BLaER1 treated with 17β-estradiol and CSF1 and Interleukin-3, amounts not matched to agents 10 nM and 100 nM (cell line): ENCODE results near the gene SP110.
A peak's percentile ranks its signal among the peaks of the same experiment; 100 is the strongest.
"Not testable (repeated sequence)": the region's sequence is repeated elsewhere in the genome, so short reads cannot be mapped to it uniquely, and the experiment has no call there.

ENCODE experiments used
- H3K27ac ChIP-seq, 11 experiments: shearing (Covaris generic); formaldehyde crosslinking; 2 replicates each; pipeline ENCODE4 v1.8.1; 2022
- H3K27me3 ChIP-seq, 11 experiments: shearing (Covaris generic); formaldehyde crosslinking; 2 replicates each; pipeline ENCODE4 v1.8.1; 2022
- H3K36me3 ChIP-seq, 11 experiments: shearing (Covaris generic); formaldehyde crosslinking; 2 replicates each; pipeline ENCODE4 v1.8.1; 2022
- H3K4me1 ChIP-seq, 10 experiments: shearing (Covaris generic); formaldehyde crosslinking; 2 replicates each; pipeline ENCODE4 v1.8.1; 2022
- H3K4me2 ChIP-seq, 11 experiments: shearing (Covaris generic); formaldehyde crosslinking; 2 replicates each; pipeline ENCODE4 v1.8.1; 2022
- H3K4me3 ChIP-seq, 10 experiments: shearing (Covaris generic); formaldehyde crosslinking; 2 replicates each; pipeline ENCODE4 v1.8.1; 2022
- H3K9ac ChIP-seq, 11 experiments: shearing (Covaris generic); formaldehyde crosslinking; 2 replicates each; pipeline ENCODE4 v1.8.1; 2022
- H3K9me3 ChIP-seq, 11 experiments: shearing (Covaris generic); formaldehyde crosslinking; replicated peaks in 1 of 11; 2 replicates each; pipeline ENCODE4 v1.8.1; 2022
- H4K20me1 ChIP-seq, 11 experiments: shearing (Covaris generic); formaldehyde crosslinking; 2 replicates each; pipeline ENCODE4 v1.8.1; 2022
- Cebpa-rat ChIP-seq, 11 experiments: shearing (Covaris generic); IDR thresholded peaks; 2 replicates each; pipeline ENCODE4 v1.8.1; 2022

The SP110 gene

DNA sequence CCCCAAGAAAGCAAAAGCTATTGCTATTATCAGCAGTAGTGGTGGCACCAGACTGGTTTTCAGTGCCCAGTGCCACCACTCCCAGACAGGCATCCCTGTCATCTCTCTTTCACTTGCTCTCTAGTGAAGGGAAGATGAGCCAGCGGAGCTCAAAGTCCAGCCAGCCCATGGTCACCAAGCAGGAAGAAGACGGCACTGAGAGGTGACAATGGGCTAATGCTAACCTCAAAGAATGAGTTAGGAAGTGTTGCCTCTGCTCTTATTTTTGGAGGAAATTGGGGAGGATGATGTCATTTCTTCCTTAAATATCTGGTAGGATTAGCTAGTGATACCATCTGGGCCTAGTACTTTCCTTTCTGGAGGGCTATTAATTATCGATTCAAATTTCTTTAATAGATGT lies 7.4 kb upstream of the SP110 start:
- H3K9me3 ChIP-seq, result peaks cover 22 to 28% (median 25%) of the 10 kb centered on the region in 11 experiments
- H3K4me2 ChIP-seq, result no peak overlapping the region
- H3K27me3 ChIP-seq, result no peaks in the 10 kb centered on the region
- H3K27ac ChIP-seq, result no peak overlapping the region
- H3K4me3 ChIP-seq, result no peak overlapping the region
- TF ChIP-seq Cebpa-rat (IDR thresholded peaks at IDR 0.05), result no peak
- H3K9ac ChIP-seq, result no peak overlapping the region
- H4K20me1 ChIP-seq, result no peaks in the 10 kb centered on the region
- H3K4me1 ChIP-seq, result peaks cover 0 to 44% (median 3%) of the 10 kb centered on the region in 10 experiments; a peak in 11 of 20 replicates
- no peaks in the 10 kb centered on the region; a peak in 1 of 22 replicates for H3K36me3 ChIP-seq

DNA sequence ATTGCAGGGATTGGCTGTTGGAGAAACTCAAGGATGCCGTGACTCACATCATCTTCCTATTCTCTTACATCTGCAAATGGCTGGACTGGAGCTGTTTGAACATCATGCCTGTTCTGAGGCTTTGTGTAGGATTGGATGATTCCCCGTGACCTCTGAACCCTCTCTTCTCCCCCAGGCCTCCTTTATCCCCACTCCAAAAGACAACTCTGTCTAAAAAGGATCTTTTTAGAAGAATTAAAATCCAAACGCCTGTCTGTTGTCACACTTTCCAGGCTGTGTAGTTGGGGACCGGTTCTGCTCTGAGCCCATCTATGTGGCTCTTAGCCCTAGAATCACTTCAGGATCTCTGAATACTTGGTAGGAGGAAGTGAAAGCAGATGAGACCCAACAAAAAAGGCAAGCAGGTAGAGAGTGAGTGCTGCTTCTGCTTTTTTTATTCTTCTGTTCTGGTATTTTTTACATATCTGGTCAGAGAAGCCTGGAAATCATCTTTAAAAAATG lies 6.3 kb upstream of the SP110 start:
- Histone ChIP-seq H3K27ac (no peak overlapping the region), H3K27me3 (no peaks in the 10 kb centered on the region), H3K4me2 (peak overlapping the region in 2 of 11 experiments; percentile 14 to 16; a peak in 2 of 22 replicates), H3K4me3 (no peak overlapping the region), H3K9ac (no peak overlapping the region), H3K36me3 (no peaks in the 10 kb centered on the region; a peak in 1 of 22 replicates), H3K9me3 (peaks cover 11 to 18% (median 14%) of the 10 kb centered on the region in 11 experiments), H3K4me1 (peaks cover 0 to 44% (median 11%) of the 10 kb centered on the region in 10 experiments; a peak in 13 of 20 replicates), H4K20me1 (no peaks in the 10 kb centered on the region)
- no peak for TF ChIP-seq Cebpa-rat (IDR thresholded peaks at IDR 0.05)

GRCh38 chr2:230225486-230225885 lies 5.7 kb upstream of the SP110 start, which contains the start of gene SP140:
Gene SP140 (plus strand): TSS chr2:230225736. CDS start chr2:230225845, 109 bp downstream.
- no peaks in the 10 kb centered on the region for H3K27me3 ChIP-seq
- peak within 1 kb of the TSS in 5 of 11 experiments; percentile 4 to 43 (median 14); a peak in 4 of 22 replicates for H3K4me2 ChIP-seq
- no peak within 1 kb of the TSS for H3K9ac ChIP-seq
- no peaks in the 10 kb centered on the region for H4K20me1 ChIP-seq
- TF ChIP-seq Cebpa-rat (IDR thresholded peaks at IDR 0.05), result no peak
- no peaks in the 10 kb centered on the region; a peak in 1 of 22 replicates for H3K36me3 ChIP-seq
- H3K27ac ChIP-seq, result no peak within 1 kb of the TSS
- peaks cover 1 to 46% (median 12%) of the 10 kb centered on the region in 10 experiments; a peak in 17 of 20 replicates for H3K4me1 ChIP-seq
- H3K9me3 ChIP-seq, result peaks cover 5 to 12% (median 7%) of the 10 kb centered on the region in 11 experiments; a peak in 21 of 22 replicates
- no peak within 1 kb of the TSS for H3K4me3 ChIP-seq

DNA sequence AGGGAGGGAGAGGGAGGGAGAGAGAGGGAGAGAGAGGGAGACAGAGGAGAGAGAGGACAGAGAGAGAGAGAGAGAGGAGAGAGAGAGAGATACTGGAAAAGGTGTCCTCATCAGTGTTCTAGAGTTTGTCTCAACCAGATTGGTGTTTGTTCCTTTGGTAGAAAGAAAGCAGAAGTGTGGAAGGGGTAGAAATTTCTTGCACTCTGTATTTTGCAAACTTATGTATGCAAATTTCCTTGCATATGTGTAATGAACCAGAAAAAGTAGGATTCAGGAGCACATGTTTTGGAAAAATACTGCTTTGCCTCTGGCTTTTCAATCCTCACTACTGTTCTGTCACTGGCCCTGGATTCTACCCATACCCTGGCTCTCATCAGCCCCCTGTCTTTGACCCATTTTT lies 4.7 kb upstream of the SP110 start:
- no peaks in the 10 kb centered on the region for H3K36me3 ChIP-seq
- TF ChIP-seq Cebpa-rat (IDR thresholded peaks at IDR 0.05), result no peak
- no peak overlapping the region for H3K4me3 ChIP-seq
- no peak overlapping the region for H3K9ac ChIP-seq
- no peaks in the 10 kb centered on the region for H4K20me1 ChIP-seq
- H3K4me2 ChIP-seq, result peak overlapping the region in 1 of 11 experiments; percentile 21; a peak in 2 of 22 replicates
- peaks cover 5 to 40% (median 15%) of the 10 kb centered on the region in 10 experiments; a peak in 17 of 20 replicates for H3K4me1 ChIP-seq
- no peak overlapping the region for H3K27ac ChIP-seq
- H3K27me3 ChIP-seq, result no peaks in the 10 kb centered on the region
- H3K9me3 ChIP-seq, result peaks cover 0 to 1% (median 0%) of the 10 kb centered on the region in 11 experiments; a peak in 1 of 22 replicates

- H3K4me1 ChIP-seq, result peaks cover 20 to 56% (median 31%) of the 10 kb centered on the region in 10 experiments
- not testable (repeated sequence) for H3K9me3 ChIP-seq, H3K27me3 ChIP-seq, H4K20me1 ChIP-seq, H3K4me2 ChIP-seq, H3K4me3 ChIP-seq, H3K27ac ChIP-seq, H3K36me3 ChIP-seq, H3K9ac ChIP-seq
Measured at GRCh38 chr2:230222829-230223228, 3.0 kb upstream of the SP110 start.

- Histone ChIP-seq H3K9me3 (no peaks in the 10 kb centered on the region), H3K27me3 (no peaks in the 10 kb centered on the region), H3K4me1 (peaks cover 23 to 62% (median 37%) of the 10 kb centered on the region in 10 experiments), H3K36me3 (peaks cover 2 to 8% (median 5%) of the 10 kb centered on the region in 11 experiments; a peak in 19 of 22 replicates), H3K4me2 (0 out of 22 replicates have a peak overlapping the region, but pooled peaks of 1 of the 11 experiments have one; percentile 1), H4K20me1 (no peaks in the 10 kb centered on the region), H3K4me3 (no peak overlapping the region), H3K9ac (no peak overlapping the region), H3K27ac (no peak overlapping the region)
- TF ChIP-seq Cebpa-rat (IDR thresholded peaks at IDR 0.05), result no peak
Measured at GRCh38 chr2:230221493-230221892, 1.7 kb upstream of the SP110 start.

GRCh38 chr2:230220347-230220969 lies 674 bp upstream of the SP110 start:
- H3K4me2 ChIP-seq, result peak overlapping the region; percentile 71 to 93 (median 86)
- H4K20me1 ChIP-seq, result no peaks in the 10 kb centered on the region
- H3K9ac ChIP-seq, result peak overlapping the region; percentile 68 to 84 (median 79)
- H3K9me3 ChIP-seq, result no peaks in the 10 kb centered on the region
- H3K27me3 ChIP-seq, result no peaks in the 10 kb centered on the region
- peak overlapping the region; percentile 62 to 79 (median 70) for H3K4me3 ChIP-seq
- H3K36me3 ChIP-seq, result peaks cover 13 to 19% (median 15%) of the 10 kb centered on the region in 11 experiments
- peaks cover 23 to 53% (median 35%) of the 10 kb centered on the region in 10 experiments for H3K4me1 ChIP-seq
- H3K27ac ChIP-seq, result peak overlapping the region; percentile 56 to 88 (median 78); a peak in 21 of 22 replicates
- TF ChIP-seq Cebpa-rat (IDR thresholded peaks at IDR 0.05), result no peak

DNA sequence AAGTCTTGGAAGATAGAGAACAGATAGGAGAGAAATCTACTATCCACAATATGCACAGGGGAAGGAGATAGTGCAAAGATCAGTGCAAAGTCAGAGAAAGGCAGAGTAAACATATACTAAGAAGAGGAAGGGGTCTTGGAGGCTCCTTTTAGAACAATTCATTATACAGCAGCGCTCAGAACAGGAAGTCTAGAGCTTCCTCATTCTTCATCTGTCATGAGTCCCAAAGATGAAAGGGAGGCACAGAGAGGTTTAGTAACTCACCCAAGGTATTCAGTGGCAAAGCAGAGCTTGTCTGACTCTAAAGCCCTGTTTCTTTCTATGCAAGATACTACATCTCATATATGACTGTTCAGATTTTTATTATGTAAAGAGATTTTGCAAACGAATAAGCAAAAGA lies 1.4 kb downstream of the SP110 start:
- Histone ChIP-seq H3K4me2 (peak overlapping the region; percentile 71 to 93 (median 86)), H4K20me1 (no peaks in the 10 kb centered on the region), H3K4me3 (peak overlapping the region; percentile 62 to 79 (median 70); a peak in 16 of 20 replicates), H3K27ac (peak overlapping the region in 5 of 11 experiments; percentile 30 to 88 (median 80); a peak in 6 of 22 replicates), H3K27me3 (no peaks in the 10 kb centered on the region), H3K4me1 (peaks cover 23 to 38% (median 34%) of the 10 kb centered on the region in 10 experiments), H3K36me3 (peaks cover 33 to 39% (median 34%) of the 10 kb centered on the region in 11 experiments), H3K9ac (peak overlapping the region in 3 of 11 experiments; percentile 46 to 82 (median 76); a peak in 3 of 22 replicates), H3K9me3 (no peaks in the 10 kb centered on the region)
- TF ChIP-seq Cebpa-rat (IDR thresholded peaks at IDR 0.05), result no peak

- Histone ChIP-seq H3K27me3 (no peaks in the 10 kb centered on the region), H3K4me3 (no peak overlapping the region), H3K4me2 (peak overlapping the region; percentile 71 to 93 (median 86); a peak in 17 of 22 replicates), H4K20me1 (no peaks in the 10 kb centered on the region), H3K36me3 (peaks cover 43 to 49% (median 44%) of the 10 kb centered on the region in 11 experiments), H3K9ac (no peak overlapping the region), H3K9me3 (no peaks in the 10 kb centered on the region), H3K27ac (no peak overlapping the region), H3K4me1 (peaks cover 23 to 38% (median 34%) of the 10 kb centered on the region in 10 experiments)
- TF ChIP-seq Cebpa-rat (IDR thresholded peaks at IDR 0.05), result no peak
Measured at GRCh38 chr2:230217424-230217823, 2.4 kb downstream of the SP110 start.
